Stimulated activated CD4-positive, alpha-beta T cell treated with anti-CD3 and anti-CD28 coated beads, TNF-alpha, amount 100 ng/mL, for 48 hours (primary cell): ENCODE results near the gene PLCD1.
A peak's percentile ranks its signal among the peaks of the same experiment; 100 is the strongest.

Experiments
- DNase-seq, 3 donors: peaks; one replicate each; pipeline ENCODE4 v3.0.0-alpha.2; 2020; ENCODE audit warnings: low read depth in 3 of 3

Gene PLCD1

GRCh38 chr3:38016847-38017444 is 12.5 kb downstream of the PLCD1 start:
- no peak for DNase-seq

DNA sequence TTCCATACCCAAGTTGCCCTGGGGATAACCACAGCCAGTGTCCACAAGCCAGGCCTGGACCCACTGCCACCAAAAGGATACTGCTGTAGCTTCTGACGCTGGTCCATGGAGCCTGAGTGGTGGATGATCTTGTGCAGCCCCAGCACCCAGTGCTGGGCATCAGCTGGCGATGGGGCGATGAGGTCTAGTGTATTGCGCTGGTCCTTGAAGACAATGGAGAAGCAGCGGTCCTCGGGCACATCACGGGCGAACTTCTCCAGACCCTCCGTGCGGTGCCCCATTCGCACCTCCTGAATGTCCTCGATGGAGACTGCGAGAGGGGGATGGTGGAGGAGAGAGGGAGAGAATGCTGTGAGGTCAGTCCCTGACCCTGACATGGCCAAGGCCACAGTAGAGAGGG is 13.0 kb downstream of the PLCD1 start:
- DNase-seq, result no peak

DNA sequence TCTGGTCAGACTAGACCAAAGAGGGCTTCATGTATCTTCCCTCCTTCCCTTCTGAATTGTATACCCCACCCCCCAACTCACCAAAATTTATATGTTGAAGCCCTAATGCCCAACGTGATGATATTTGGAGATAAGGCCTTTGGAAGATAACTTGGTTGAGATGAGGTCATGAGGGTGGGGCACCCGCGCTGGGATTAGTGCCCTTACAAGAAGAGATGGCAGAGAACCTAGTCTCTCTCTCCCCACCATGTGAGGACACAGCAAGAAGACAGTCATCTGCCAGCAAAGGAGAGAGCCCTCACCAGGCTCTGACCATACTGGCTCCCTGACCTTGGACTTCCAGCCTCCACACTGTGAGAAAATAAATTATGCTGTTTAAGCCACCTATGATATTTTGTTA is 13.5 kb downstream of the PLCD1 start:
- DNase-seq, result no peak

GRCh38 chr3:38015485-38015884 is 14.0 kb downstream of the PLCD1 start:
- DNase-seq, result no peak

- DNase-seq, result no peak
Observed at GRCh38 chr3:38011111-38011510, 18.3 kb downstream of the PLCD1 start.

DNA sequence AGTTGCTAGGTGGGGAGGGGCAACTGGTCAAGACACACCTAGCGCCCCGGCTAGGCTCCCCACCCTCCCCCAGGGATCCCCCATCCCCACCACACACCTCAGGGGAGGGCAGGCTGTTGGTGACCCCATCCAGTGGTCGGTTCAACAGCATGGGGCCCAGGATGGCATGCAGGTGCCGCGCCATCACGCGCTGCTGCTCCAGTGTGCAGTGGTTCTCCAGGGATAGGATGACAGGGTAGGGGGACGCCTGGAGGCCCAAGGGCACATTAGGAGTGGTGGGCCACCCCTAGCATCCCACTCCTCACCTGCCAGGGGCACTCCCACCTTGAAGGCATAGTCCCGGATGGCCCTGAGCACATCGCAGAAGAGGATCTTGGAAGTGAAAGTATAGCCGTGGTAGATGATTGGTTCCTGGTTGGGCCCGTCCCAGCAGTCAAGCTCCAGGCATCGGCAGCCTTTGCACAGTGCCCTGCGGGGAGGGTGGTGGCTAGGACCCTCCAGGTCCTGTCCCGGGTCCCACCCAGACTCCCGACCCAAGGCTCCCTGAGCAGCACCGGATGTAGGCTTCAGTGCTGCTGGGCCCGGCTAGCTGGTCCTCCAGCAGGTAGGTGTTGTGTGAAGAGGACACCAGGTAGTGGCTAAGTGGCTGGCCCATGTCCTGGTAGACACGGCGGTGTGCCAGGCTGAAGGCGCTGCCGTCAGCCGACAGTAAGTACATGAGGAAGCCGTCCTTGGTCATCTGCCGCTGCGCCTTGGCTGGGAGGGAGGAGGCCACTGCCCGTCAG is 19.4 kb downstream of the PLCD1 start:
- DNase-seq, result no peak

DNA sequence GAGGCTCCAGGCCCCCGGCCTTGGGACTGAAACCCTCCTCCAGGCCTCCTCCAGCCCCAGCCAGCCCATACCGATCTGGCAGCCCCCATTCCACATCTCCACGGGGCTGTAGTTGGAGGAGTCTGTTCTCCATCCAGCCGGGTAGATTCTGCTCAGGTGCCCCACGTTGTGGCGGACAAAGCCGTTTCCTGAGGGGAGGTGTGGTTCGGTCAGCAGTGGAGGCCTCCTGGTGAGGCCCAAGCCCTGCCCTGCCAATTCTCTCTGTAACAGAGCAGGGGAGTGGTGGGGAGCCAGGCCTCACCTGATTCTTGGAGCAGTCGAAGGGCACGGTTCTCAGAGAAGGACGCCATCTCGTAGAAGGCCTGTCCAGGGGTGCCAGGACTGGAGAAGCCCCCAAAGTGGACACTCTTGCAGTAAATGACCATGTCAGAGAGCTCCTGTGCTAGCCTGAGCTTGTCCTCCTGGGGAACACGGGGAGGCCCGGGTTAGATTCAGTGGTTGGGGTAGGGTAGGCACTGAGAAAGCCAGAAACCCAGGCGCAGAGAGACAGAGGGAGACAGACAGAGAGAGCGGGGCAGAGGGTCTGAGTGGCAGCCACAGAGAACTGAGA is 20.4 kb downstream of the PLCD1 start:
- no peak for DNase-seq

DNA sequence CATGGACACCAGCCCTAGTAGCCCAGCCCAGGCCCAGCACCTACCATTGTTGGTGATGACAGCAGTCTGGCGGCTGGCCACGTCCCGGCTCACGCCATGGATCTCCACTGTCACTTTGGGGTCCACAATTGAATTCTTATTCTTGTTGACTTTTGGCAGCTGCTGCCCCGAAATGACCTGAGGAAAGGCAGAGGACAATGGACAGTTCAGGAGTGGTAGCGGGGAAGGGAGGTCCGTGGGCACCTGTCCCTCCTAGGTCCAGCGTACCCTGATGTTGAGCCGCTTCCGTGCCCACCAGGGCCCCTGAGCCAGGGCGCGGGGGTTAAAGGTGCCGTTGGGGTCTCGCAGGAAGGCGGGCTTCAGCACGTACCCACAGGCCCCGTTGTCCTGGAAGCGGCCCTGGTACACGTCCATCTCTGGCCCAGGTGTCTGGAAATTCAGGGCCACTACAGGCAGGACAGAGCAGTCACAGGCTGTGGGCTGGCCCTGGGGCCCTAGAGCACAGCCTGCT is 21.2 kb downstream of the PLCD1 start:
- no peak for DNase-seq

DNA sequence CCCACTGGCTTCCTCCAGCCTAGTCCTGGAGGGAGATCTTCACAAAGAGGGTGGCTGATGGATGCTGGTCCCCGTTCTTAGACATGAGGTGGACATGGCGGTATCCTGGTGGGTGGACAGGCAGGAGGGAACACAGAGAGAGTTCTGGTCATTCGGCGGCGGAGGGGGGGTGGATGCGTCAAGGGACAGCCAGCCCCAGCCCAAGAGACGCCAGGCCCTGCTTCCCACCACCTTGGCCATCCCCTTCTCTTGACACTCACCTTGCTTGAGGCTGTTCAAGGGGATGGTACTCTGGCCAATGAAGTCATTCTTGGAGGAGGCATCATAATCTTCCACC is 21.7 kb downstream of the PLCD1 start:
- DNase-seq, result no peak

DNA sequence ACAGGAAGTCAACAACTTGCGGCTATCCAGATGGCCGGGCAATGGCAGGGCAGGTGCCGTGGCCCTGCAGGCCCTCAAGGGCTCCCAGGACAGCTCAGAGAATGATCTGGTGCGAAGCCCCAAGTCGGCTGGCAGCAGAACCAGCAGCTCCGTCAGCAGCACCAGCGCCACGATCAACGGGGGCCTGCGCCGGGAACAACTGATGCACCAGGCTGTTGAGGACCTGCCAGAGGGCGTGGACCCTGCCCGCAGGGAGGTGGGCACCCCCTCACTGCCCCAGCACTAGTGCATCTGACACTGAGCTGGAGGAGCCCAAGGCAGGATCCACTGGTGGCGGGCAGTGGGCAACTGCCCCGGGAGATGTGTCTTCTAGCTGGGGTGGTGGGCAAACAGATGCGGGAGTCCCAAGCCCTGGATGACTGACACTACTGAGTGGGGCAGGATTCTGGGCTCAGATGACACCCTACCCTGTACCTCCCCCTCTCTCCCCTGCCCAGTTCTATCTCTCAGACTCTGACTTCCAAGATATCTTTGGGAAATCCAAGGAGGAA is 22.9 kb downstream of the PLCD1 start:
- DNase-seq, result no peak

DNA sequence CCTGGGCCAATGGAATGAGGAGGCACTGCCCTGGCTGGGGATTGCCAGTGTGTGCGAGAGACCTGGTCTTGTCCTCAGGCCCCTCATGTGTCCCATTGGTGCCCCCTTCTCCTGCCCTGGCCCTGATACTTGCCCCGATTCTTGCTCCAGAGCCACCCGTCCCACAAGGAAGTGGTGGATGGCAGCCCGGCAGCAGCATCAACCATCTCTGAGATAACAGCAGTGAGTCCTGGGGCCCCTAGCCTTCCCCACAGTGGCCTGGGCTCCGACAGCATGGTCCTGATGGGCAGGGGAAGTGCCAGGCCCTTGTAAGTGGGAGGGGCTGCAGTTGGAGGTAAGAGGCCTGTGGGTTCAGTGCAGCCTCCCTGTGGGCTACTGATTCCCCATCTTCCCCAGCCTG is 23.4 kb downstream of the PLCD1 start:
- no peak for DNase-seq

- DNase-seq, result no peak
Observed at GRCh38 chr3:38005076-38006020, 24.1 kb downstream of the PLCD1 start.

- DNase-seq, result peak in 1 of 3 donors; percentile 23
Observed at GRCh38 chr3:38004415-38005075, 24.9 kb downstream of the PLCD1 start.

DNA sequence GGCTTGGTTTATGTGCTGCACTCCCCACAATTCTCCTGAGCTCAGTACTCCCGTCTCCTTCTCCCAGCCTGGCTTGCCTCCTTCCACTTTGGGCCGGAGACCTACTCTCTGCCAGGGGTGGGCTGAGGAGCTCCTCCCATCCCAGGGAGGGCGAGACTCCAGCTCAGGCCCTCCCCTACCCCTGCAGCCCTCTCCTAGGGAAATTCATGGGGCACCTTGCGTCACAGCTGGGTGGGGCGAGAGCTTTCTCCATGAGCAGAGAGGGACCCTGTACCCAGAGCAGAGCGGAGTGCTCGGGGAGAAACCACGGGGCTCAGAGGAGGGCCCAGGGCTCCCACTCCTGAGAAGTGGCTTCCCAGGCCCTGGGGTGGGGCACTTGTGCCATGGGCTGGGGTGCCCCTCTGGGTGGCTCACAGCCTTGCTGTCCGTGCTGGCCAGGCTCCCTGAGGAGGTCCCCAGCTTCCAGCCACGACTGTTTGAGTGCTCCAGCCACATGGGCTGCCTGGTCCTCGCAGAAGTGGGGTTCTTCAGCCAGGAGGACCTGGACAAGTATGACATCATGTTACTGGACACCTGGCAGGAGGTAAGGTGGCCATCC is 25.5 kb downstream of the PLCD1 start:
- no peak for DNase-seq

DNA sequence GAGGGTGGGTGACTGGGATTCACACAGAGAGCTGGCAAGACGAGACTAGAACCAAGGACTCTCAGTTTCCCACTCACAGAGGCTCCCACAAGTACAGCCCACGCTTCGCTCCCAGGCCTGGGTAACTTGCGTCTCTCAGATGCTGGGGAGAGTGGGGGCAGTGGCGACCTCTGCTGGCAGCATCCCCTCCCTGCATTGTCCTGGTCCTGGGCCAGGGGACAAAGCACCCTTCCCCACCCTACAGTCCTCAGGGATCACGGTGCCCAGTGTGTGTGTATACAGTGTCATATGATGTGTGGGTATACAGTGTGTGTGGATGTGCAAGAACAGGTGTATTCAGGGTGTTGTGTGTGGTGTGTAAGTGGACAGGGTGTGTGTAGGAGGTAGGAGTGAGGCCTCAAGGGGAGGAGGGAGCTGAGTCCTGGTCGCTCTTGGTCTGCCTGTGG is 26.0 kb downstream of the PLCD1 start:
- DNase-seq, result peak; percentile 27 to 57 (median 38)

GRCh38 chr3:38002940-38003339 is 26.5 kb downstream of the PLCD1 start:
- no peak for DNase-seq

DNA sequence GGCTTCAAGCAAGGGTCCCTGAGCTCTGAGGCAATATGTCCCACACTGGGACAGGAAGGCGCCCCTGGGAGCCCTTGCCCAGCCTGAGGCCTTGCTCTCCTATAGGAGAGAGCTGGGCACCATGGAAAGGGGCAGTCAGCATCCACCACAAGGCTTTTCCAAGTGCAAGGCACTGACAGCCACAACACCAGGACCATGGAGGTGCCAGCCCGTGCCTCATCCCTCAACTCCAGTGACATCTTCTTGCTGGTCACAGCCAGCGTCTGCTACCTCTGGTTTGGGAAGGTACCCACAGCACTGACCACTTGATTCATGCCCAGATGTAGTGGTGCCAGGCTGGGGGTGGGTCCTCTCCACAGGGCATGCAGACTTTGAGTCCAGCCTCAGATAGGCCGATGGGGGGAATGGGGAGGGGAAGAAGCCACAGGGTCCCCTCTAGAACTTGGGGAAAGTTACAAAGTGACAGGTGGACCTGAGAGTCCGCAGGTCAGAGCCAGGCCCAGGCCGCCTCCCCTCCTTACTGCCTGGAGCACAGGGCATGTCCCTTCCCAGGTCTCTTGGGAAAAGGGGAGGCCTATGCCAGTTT is 27.1 kb downstream of the PLCD1 start:
- DNase-seq, result no peak

GRCh38 chr3:38001456-38002081 is 27.9 kb downstream of the PLCD1 start:
- no peak for DNase-seq

- no peak for DNase-seq
Observed at GRCh38 chr3:38000965-38001455, 28.4 kb downstream of the PLCD1 start.
